Astrocyte (in vitro differentiated cells and primary cell): ENCODE measurements around the gene ZNF740.

ENCODE experiments used
- EZH2 ChIP-seq: IDR thresholded peaks from 2 replicates; pipeline ENCODE4 v1.6.1; 2012; ENCODE audit warnings: mild to moderate bottlenecking, low read length, inconsistent platforms; ENCODE audit not compliant: insufficient read depth
- TF ChIP-seq, protein P1 (sequence below): IDR thresholded peaks from 2 replicates; pipeline ENCODE4 v1.5.1; 2011; ENCODE audit warnings: low read depth, mild to moderate bottlenecking, inconsistent platforms, low read length, moderate library complexity; ENCODE audit not compliant: insufficient read depth

DNA sequence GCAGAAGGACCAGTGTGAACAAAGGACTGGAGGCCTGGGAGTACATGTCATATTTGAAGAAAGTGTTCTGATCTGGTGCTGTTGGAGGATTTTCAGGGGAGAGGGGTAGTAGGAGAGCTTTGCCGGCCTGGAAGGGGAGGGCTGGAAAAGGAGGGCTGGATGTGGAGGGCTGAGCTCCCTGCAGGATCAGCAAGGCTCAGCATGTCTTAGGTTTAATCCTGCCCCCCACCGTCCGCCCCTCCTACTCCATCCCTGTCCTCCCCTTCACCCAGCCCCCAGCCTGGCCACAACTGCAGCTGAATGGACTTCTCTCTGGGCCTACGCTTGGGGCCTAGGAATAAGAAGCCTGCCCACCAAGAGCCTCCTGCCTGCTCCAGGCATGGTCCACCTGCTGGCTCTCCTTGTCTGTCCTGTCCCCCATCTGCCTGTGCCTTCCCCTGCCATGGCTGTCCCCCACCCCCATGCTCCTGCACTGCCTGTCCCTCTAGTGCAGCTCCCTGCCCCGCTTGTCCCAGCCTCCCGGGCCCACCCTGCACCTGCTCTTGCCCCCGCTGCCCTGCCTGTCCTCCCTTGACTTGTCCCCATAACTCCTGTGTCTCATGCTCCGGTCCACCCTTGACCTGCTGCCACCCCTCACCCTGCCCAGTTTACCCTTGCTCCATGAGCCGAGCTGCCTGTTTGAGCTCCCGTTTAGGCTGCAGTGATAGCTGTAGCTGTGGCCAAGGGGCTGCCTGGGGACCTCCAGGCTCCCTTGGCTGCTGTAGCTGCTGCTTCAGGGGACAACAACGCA lies 61.3 kb downstream of the ZNF740 start:
- TF ChIP-seq, protein P1, sequence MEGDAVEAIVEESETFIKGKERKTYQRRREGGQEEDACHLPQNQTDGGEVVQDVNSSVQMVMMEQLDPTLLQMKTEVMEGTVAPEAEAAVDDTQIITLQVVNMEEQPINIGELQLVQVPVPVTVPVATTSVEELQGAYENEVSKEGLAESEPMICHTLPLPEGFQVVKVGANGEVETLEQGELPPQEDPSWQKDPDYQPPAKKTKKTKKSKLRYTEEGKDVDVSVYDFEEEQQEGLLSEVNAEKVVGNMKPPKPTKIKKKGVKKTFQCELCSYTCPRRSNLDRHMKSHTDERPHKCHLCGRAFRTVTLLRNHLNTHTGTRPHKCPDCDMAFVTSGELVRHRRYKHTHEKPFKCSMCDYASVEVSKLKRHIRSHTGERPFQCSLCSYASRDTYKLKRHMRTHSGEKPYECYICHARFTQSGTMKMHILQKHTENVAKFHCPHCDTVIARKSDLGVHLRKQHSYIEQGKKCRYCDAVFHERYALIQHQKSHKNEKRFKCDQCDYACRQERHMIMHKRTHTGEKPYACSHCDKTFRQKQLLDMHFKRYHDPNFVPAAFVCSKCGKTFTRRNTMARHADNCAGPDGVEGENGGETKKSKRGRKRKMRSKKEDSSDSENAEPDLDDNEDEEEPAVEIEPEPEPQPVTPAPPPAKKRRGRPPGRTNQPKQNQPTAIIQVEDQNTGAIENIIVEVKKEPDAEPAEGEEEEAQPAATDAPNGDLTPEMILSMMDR = no peak
- TF ChIP-seq EZH2 = no peak
